Adipose tissue (tissue), 3 donors: Measurements from ENCODE around the gene TEX261. TPM values are rescaled to one million over a fixed set of nuclear protein-coding genes. Genes with fewer than 3 reads are reported as not detected.
"Not testable (repeated sequence)": the region's sequence is repeated elsewhere in the genome, so short reads cannot be mapped to it uniquely, and the experiment has no call there.

Source experiments
- H3K27ac ChIP-seq: one replicate; pipeline ENCODE4 v1.5.1; 2013; ENCODE audit warnings: low read depth, low read length
- WGBS, 3 donors: extraction: QIAGEN DNeasy Blood & Tissue Kit; methylation state at CpG; one replicate each; pipeline ENCODE4 v1.1.7; 2013; 5-methylcytosine and 5-hydroxymethylcytosine counted together
- polyA plus RNA-seq, 3 donors: library from polyadenylated mRNA; stranded (reverse); fragments of 200-250 nt; gene quantifications; one replicate each; pipeline ENCODE4 v1.2.3, GENCODE V29; 2013
- donor health status: healthy with polysubstance abuse.
- donor health status: Bipolar disorder and iron deficiency.
- donor health status: healthy.

Gene TEX261
- 10 to 100 TPM; 32.3 to 56.6 (median 45.3) TPM for polyA plus RNA-seq

- 0 to 1% (median 1%) methylated on average over 42 to 65 of the region's 65 CpGs for WGBS, 3 donors
- no peak within 1 kb of the TSS for H3K27ac ChIP-seq
Observed at GRCh38 chr2:70994699-70995425, at the start of gene TEX261. Gene TEX261, minus strand, starts transcription at chr2:70994873. Its CDS starts 116 bp downstream, at chr2:70994757.

- H3K27ac ChIP-seq, result no peak overlapping the region
- WGBS, 3 donors, result 78 to 82% (median 78%) methylated on average over 27 to 36 of the region's 36 CpGs
Observed at GRCh38 chr2:71043531-71044407, 49.1 kb upstream of the TEX261 start.

- H3K27ac ChIP-seq, result no peak overlapping the region
- WGBS, 3 donors, result 58 to 71% (median 69%) methylated on average over 4 of the region's 4 CpGs
Observed at GRCh38 chr2:71042287-71042686, 47.6 kb upstream of the TEX261 start.

GRCh38 chr2:71036296-71036695 is 41.6 kb upstream of the TEX261 start:
- H3K27ac ChIP-seq, result not testable (repeated sequence)
- WGBS, 3 donors, result 62 to 90% (median 88%) methylated on average over 8 of the region's 8 CpGs

GRCh38 chr2:71023553-71024243 is 29.0 kb upstream of the TEX261 start:
- 33 to 66% (median 65%) methylated on average over 15 of the region's 15 CpGs for WGBS, 3 donors
- H3K27ac ChIP-seq, result not testable (repeated sequence)

- not testable (repeated sequence) for H3K27ac ChIP-seq
- 73 to 83% (median 77%) methylated on average over 12 to 14 of the region's 14 CpGs for WGBS, 3 donors
Observed at GRCh38 chr2:71021394-71021793, 26.7 kb upstream of the TEX261 start.

- WGBS, 3 donors, result 74 to 93% (median 85%) methylated on average over 6 of the region's 6 CpGs
- not testable (repeated sequence) for H3K27ac ChIP-seq
Observed at GRCh38 chr2:71019989-71020388, 25.3 kb upstream of the TEX261 start.

- WGBS, 3 donors, result 82 to 88% (median 87%) methylated on average over 8 of the region's 8 CpGs
- H3K27ac ChIP-seq, result no peak overlapping the region
Observed at GRCh38 chr2:71018625-71019024, 24.0 kb upstream of the TEX261 start.

- WGBS, 3 donors, result 19 to 29% (median 20%) methylated on average over 6 of the region's 6 CpGs
- not testable (repeated sequence) for H3K27ac ChIP-seq
Observed at GRCh38 chr2:71011786-71012185, 17.1 kb upstream of the TEX261 start.

- no peak overlapping the region for H3K27ac ChIP-seq
- 87 to 92% (median 91%) methylated on average over 13 of the region's 13 CpGs for WGBS, 3 donors
Observed at GRCh38 chr2:71008342-71008741, 13.7 kb upstream of the TEX261 start.

GRCh38 chr2:71006955-71007799 is 12.5 kb upstream of the TEX261 start:
- no peak overlapping the region for H3K27ac ChIP-seq
- 82 to 86% (median 83%) methylated on average over 5 of the region's 5 CpGs for WGBS, 3 donors

- no peak overlapping the region for H3K27ac ChIP-seq
- 40 to 62% (median 62%) methylated on average over 2 of the region's 2 CpGs for WGBS, 3 donors
Observed at GRCh38 chr2:71006323-71006722, 11.7 kb upstream of the TEX261 start.

- H3K27ac ChIP-seq, result no peak overlapping the region
- WGBS, 3 donors, result 73 to 79% (median 74%) methylated on average over 10 of the region's 10 CpGs
Observed at GRCh38 chr2:71005271-71006202, 10.9 kb upstream of the TEX261 start.

GRCh38 chr2:71004857-71005256 is 10.2 kb upstream of the TEX261 start:
- no peak overlapping the region for H3K27ac ChIP-seq
- WGBS, 3 donors, result 81 to 88% (median 85%) methylated on average over 5 to 6 of the region's 6 CpGs

GRCh38 chr2:71003966-71004755 is 9.5 kb upstream of the TEX261 start:
- no peak overlapping the region for H3K27ac ChIP-seq
- WGBS, 3 donors, result 69 to 85% (median 83%) methylated on average over 11 of the region's 11 CpGs

GRCh38 chr2:71003396-71003795 is 8.7 kb upstream of the TEX261 start:
- WGBS, 3 donors, result 76 to 88% (median 83%) methylated on average over 6 of the region's 6 CpGs
- no peak overlapping the region for H3K27ac ChIP-seq
